Endothelial cell of umbilical vein (primary cell): Measurements from ENCODE around the gene PRPF40A. TPM values are rescaled to one million over a fixed set of nuclear protein-coding genes. Genes with fewer than 3 reads are reported as not detected.

ENCODE experiments used
- BruUV-seq: library from RNA; stranded (reverse); fragments of 400-500 nt; replicated peaks from 2 replicates; lab custom pipeline; 2021; lab: Mats Ljungman, UMichigan
- CTCF ChIA-PET: fragments of 300-600, 350-600 bp; sonication (Branson Sonifier 250); formaldehyde crosslinking; loops from one replicate; lab custom pipeline; 2021; ENCODE audit warnings: antibody characterized with exemption, inconsistent platforms; lab: Charles Lee
- POLR2A ChIA-PET: fragments of 300-600, 350-600 bp; sonication (Branson Sonifier 250); formaldehyde crosslinking; loops from one replicate; lab custom pipeline; 2021; ENCODE audit warnings: antibody characterized with exemption, inconsistent platforms; lab: Charles Lee
- DNase-seq: peaks from one replicate; pipeline ENCODE4 v3.0.0-alpha.2; 2011; ENCODE audit warnings: low read depth, low spot score
- FAIRE-seq: peaks from 2 replicates; lab custom pipeline; 2011; peaks lifted over from hg19 to GRCh38; lab: Jason Lieb, UNC
- H2AFZ ChIP-seq: 2 replicates; pipeline ENCODE4 v1.6.0; 2012; ENCODE audit warnings: low read depth, low read length, control low read depth, inconsistent platforms
- H3K27ac ChIP-seq: 2 replicates; pipeline ENCODE4 v1.5.1; 2011; ENCODE audit warnings: low read depth, mild to moderate bottlenecking, control low read depth, low read length, moderate library complexity; ENCODE audit not compliant: insufficient read depth
- H3K27me3 ChIP-seq, 2 experiments: 2 replicates each; pipeline versions ENCODE4 v1.6.0 to v1.6.1; 2011; ENCODE audit warnings: low read length in 2 of 2, mixed read lengths in 1 of 2; ENCODE audit not compliant: control insufficient read depth in 2 of 2, insufficient read depth in 2 of 2
- H3K36me3 ChIP-seq, 2 experiments: 2 replicates in 1 of 2; 3 replicates in 1 of 2; pipeline ENCODE4 v1.5.1; 2011; ENCODE audit warnings: low read length in 2 of 2, mild to moderate bottlenecking in 1 of 2, moderate library complexity in 1 of 2; ENCODE audit not compliant: control insufficient read depth in 2 of 2, insufficient read depth in 2 of 2; ENCODE audit errors: extremely low read depth in 1 of 2
- H3K4me1 ChIP-seq: 3 replicates; pipeline ENCODE4 v1.5.1; 2011; ENCODE audit warnings: mild to moderate bottlenecking, low read length; ENCODE audit not compliant: control insufficient read depth, insufficient read depth; ENCODE audit errors: extremely low read depth
- H3K4me2 ChIP-seq: 2 replicates; pipeline ENCODE4 v1.6.1; 2011; ENCODE audit warnings: low read length, control low read depth, mixed read lengths; ENCODE audit not compliant: insufficient read depth
- H3K4me3 ChIP-seq, 3 experiments: fragments of 200-600 bp in 1 of 3; sonication (generic), shearing (Covaris generic) in 1 of 3; replicated peaks in 1 of 3; 2 replicates each; pipeline ENCODE4 v1.5.1; 2011 to 2016; ENCODE audit warnings: control low read depth in 3 of 3, low read length in 3 of 3, mild to moderate bottlenecking in 2 of 3, inconsistent platforms in 1 of 3, low read depth in 1 of 3, moderate library complexity in 1 of 3; ENCODE audit not compliant: insufficient read depth in 1 of 3
- H3K79me2 ChIP-seq: 2 replicates; pipeline ENCODE4 v1.6.0; 2012; ENCODE audit warnings: low read length, inconsistent platforms; ENCODE audit not compliant: control insufficient read depth, insufficient read depth
- H3K9ac ChIP-seq: replicated peaks from 2 replicates; pipeline ENCODE3; 2011; ENCODE audit warnings: low read length, control low read depth; ENCODE audit not compliant: insufficient read depth; ENCODE audit errors: extremely low read depth
- H3K9me1 ChIP-seq: replicated peaks from 3 replicates; pipeline ENCODE4 v1.6.0; 2011; ENCODE audit warnings: mild to moderate bottlenecking, low read length; ENCODE audit not compliant: control insufficient read depth, insufficient read depth; ENCODE audit errors: extremely low read depth
- H3K9me3 ChIP-seq: replicated peaks from 2 replicates; pipeline ENCODE4 v1.5.1; 2012; ENCODE audit warnings: low read length, inconsistent platforms; ENCODE audit not compliant: control insufficient read depth, insufficient read depth
- H4K20me1 ChIP-seq: replicated peaks from 2 replicates; pipeline ENCODE3; 2011; ENCODE audit warnings: mild to moderate bottlenecking, low read length; ENCODE audit not compliant: control insufficient read depth, insufficient read depth; ENCODE audit errors: extremely low read depth
- CTCF ChIP-seq, 2 donors: IDR thresholded peaks; 1 replicate in 1 of 2; 2 replicates in 1 of 2; pipeline ENCODE4 v1.5.1; 2011; ENCODE audit warnings: low read length in 2 of 2, mild to moderate bottlenecking in 2 of 2, moderate library complexity in 2 of 2, control low read depth in 1 of 2, inconsistent platforms in 1 of 2, low read depth in 1 of 2; ENCODE audit not compliant: insufficient read depth in 1 of 2; ENCODE audit errors: extremely low read depth in 1 of 2
- EZH2 ChIP-seq: IDR thresholded peaks from 2 replicates; pipeline ENCODE4 v1.6.1; 2012; ENCODE audit warnings: borderline replicate concordance, low read depth, mild to moderate bottlenecking, moderate library complexity, low read length, inconsistent platforms; ENCODE audit not compliant: severe bottlenecking
- FOS ChIP-seq: IDR thresholded peaks from 2 replicates; pipeline ENCODE4 v1.6.1; 2011; ENCODE audit warnings: mild to moderate bottlenecking, low read length, moderate library complexity, borderline replicate concordance; ENCODE audit not compliant: insufficient read depth
- GATA2 ChIP-seq: IDR thresholded peaks from 2 replicates; pipeline ENCODE4 v1.7.0; 2011; ENCODE audit warnings: low read depth, mild to moderate bottlenecking, moderate library complexity, mixed read lengths, low read length; ENCODE audit not compliant: insufficient read length, insufficient read depth
- JUN ChIP-seq: IDR thresholded peaks from 2 replicates; pipeline ENCODE4 v1.6.1; 2011; ENCODE audit warnings: borderline replicate concordance, low read depth; ENCODE audit not compliant: insufficient read length, insufficient read depth
- MAX ChIP-seq: IDR thresholded peaks from 2 replicates; pipeline ENCODE4 v1.6.1; 2011; ENCODE audit not compliant: insufficient read depth, insufficient read length
- MYC ChIP-seq: IDR thresholded peaks from one replicate; pipeline ENCODE4 v1.6.1; 2011; ENCODE audit warnings: mild to moderate bottlenecking, low read depth, low read length
- POLR2A ChIP-seq: IDR thresholded peaks from 2 replicates; pipeline ENCODE4 v1.6.1; 2012; ENCODE audit warnings: low read depth, mild to moderate bottlenecking, control low read depth, low read length
- POLR2AphosphoS5 ChIP-seq: IDR thresholded peaks from 2 replicates; pipeline ENCODE4 v1.6.1; 2012; ENCODE audit warnings: low read depth, mild to moderate bottlenecking, control low read depth, low read length, moderate library complexity; ENCODE audit not compliant: insufficient read depth
- dilution Hi-C: fragments of 300-500 bp; cut with MboI; formaldehyde crosslinking; loops from one replicate; pipeline ENCODE4 v1.15.0; 2019; ENCODE audit warnings: low sequenced_read_pairs; ENCODE audit not compliant: extremely low pct_ligation_motif_present
- intact Hi-C: fragments of 100-400 bp; cut with micrococcal nuclease; formaldehyde crosslinking; loops from one replicate; pipeline ENCODE4 v1.10.0; 2022
- polyA plus RNA-seq, 4 experiments: library from polyadenylated mRNA; depleted of rRNA in 3 of 4; stranded (reverse) in 3 of 4; unstranded in 1 of 4; fragments of >200 nt; gene quantifications; 2 replicates each; pipeline versions ENCODE4 v1.2.1 to v1.2.3, GENCODE V29; 2011 to 2012; ENCODE audit warnings: missing spikeins in 1 of 4
- total RNA-seq: library from RNA; stranded (reverse); gene quantifications from 2 replicates; pipeline ENCODE4 v1.2.3, GENCODE V29; 2021

The PRPF40A gene
- total and polyA plus RNA-seq, 2 donors (not counting 3 experiments of a cell fraction or from before 2014, with no cell fraction given), result 58.2 to 123 TPM

GRCh38 chr2:152696476-152696875, 20.8 kb downstream of the PRPF40A start:
- ChIA-PET POLR2A (no interaction called here), CTCF (no interaction called here)
- DNase-seq (no peak), FAIRE-seq (no peak)
- H3K4me3 ChIP-seq, result no peak overlapping the region
- no peaks in the 10 kb centered on the region for H3K4me1 ChIP-seq
- TF ChIP-seq MAX, result no peak
- TF ChIP-seq GATA2, result no peak
- TF ChIP-seq EZH2, result no peak
- TF ChIP-seq MYC, result no peak
- no TSS peak for BruUV-seq
- dilution Hi-C loops, result no loop called here
- H3K27me3 ChIP-seq, result no peaks in the 10 kb centered on the region
- H3K27ac ChIP-seq, result no peak overlapping the region
- no peaks in the 10 kb centered on the region for H3K9me1 ChIP-seq
- intact Hi-C loops, result no loop called here
- no peak overlapping the region for H3K9ac ChIP-seq
- no peak overlapping the region for H2AFZ ChIP-seq
- H3K36me3 ChIP-seq, result peaks cover 2 to 13% of the 10 kb centered on the region in 2 experiments
- peaks cover 9% of the 10 kb centered on the region for H4K20me1 ChIP-seq
- no peaks in the 10 kb centered on the region for H3K9me3 ChIP-seq
- H3K4me2 ChIP-seq, result no peak overlapping the region
- H3K79me2 ChIP-seq, result peaks cover 80% of the 10 kb centered on the region

- H3K36me3 ChIP-seq, result peaks cover 0 to 16% of the 10 kb centered on the region in 2 experiments
- intact Hi-C loops (no loop called here), dilution Hi-C loops (no loop called here)
- H2AFZ ChIP-seq, result no peak overlapping the region
- FAIRE-seq (no peak), DNase-seq (no peak)
- ChIA-PET CTCF (no interaction called here), POLR2A (no interaction called here)
- peaks cover 74% of the 10 kb centered on the region for H3K79me2 ChIP-seq
- no peak overlapping the region for H3K4me3 ChIP-seq
- no peak overlapping the region for H3K4me2 ChIP-seq
- no peak for TF ChIP-seq EZH2
- TF ChIP-seq FOS, result no peak
- no peak for TF ChIP-seq MYC
- TF ChIP-seq MAX, result no peak
- TF ChIP-seq POLR2A, result no peak
- TF ChIP-seq CTCF (IDR thresholded peaks at IDR 0.05; ENCODE audit: extremely low read depth in 1 of 2, insufficient read depth in 1 of 2, low read depth in 1 of 2, low read length in 2 of 2), result no peak
- no peak for TF ChIP-seq POLR2AphosphoS5
- no peak for TF ChIP-seq JUN
- TF ChIP-seq GATA2, result no peak
- no peaks in the 10 kb centered on the region for H3K27me3 ChIP-seq
- no peak overlapping the region for H3K9ac ChIP-seq
- H3K9me3 ChIP-seq, result no peaks in the 10 kb centered on the region
- peaks cover 9% of the 10 kb centered on the region for H4K20me1 ChIP-seq
- BruUV-seq, result no TSS peak
- H3K27ac ChIP-seq, result no peak overlapping the region
- no peaks in the 10 kb centered on the region for H3K4me1 ChIP-seq
- H3K9me1 ChIP-seq, result no peaks in the 10 kb centered on the region
These were observed 21.5 kb downstream of the PRPF40A start for GRCh38 chr2:152695763-152696162.
